H9 (cell line): Measurements from ENCODE around the gene VPS16. TPM values are rescaled to one million over a fixed set of nuclear protein-coding genes. Genes with fewer than 3 reads are reported as not detected.

Experiments
- DNase-seq: peaks from one replicate; pipeline ENCODE4 v3.0.0-alpha.2; 2017
- H2AFZ ChIP-seq: one replicate; pipeline ENCODE4 v1.6.1; 2013; ENCODE audit warnings: mild to moderate bottlenecking, low read length, control low read depth, moderate library complexity
- H2AK5ac ChIP-seq: 2 replicates; pipeline ENCODE4 v1.6.1; 2013; ENCODE audit warnings: low read length, control low read depth, mixed read lengths; ENCODE audit not compliant: insufficient read length
- H2BK120ac ChIP-seq: one replicate; pipeline ENCODE4 v1.6.1; 2013; ENCODE audit warnings: low read depth, mild to moderate bottlenecking, low read length, control low read depth, inconsistent platforms; ENCODE audit not compliant: poor library complexity, severe bottlenecking
- H2BK12ac ChIP-seq: 2 replicates; pipeline ENCODE4 v1.6.1; 2013; ENCODE audit warnings: low read length, control low read depth, mixed read lengths, low read depth; ENCODE audit not compliant: insufficient read length
- H2BK15ac ChIP-seq: 2 replicates; pipeline ENCODE4 v1.6.1; 2013; ENCODE audit warnings: low read depth, low read length, control low read depth
- H2BK20ac ChIP-seq: one replicate; pipeline ENCODE4 v1.6.1; 2013; ENCODE audit warnings: low read depth, mild to moderate bottlenecking, low read length, control low read depth, inconsistent platforms; ENCODE audit not compliant: poor library complexity, severe bottlenecking
- H2BK5ac ChIP-seq: 2 replicates; pipeline ENCODE4 v1.6.1; 2013; ENCODE audit warnings: low read length, control low read depth, mixed read lengths; ENCODE audit not compliant: insufficient read length
- H3K14ac ChIP-seq: 2 replicates; pipeline ENCODE4 v1.6.1; 2013; ENCODE audit warnings: low read length, control low read depth; ENCODE audit not compliant: insufficient read depth
- H3K18ac ChIP-seq: 2 replicates; pipeline ENCODE4 v1.6.1; 2013; ENCODE audit warnings: low read depth, mild to moderate bottlenecking, mixed read lengths, low read length, control low read depth; ENCODE audit not compliant: insufficient read length
- H3K23ac ChIP-seq: 2 replicates; pipeline ENCODE4 v1.6.1; 2013; ENCODE audit warnings: low read length, control low read depth, mixed read lengths, low read depth; ENCODE audit not compliant: insufficient read length
- H3K23me2 ChIP-seq: 2 replicates; pipeline ENCODE4 v1.6.1; 2013; ENCODE audit warnings: low read depth, mild to moderate bottlenecking, mixed read lengths, low read length, control low read depth; ENCODE audit not compliant: insufficient read length, poor library complexity, severe bottlenecking
- H3K27ac ChIP-seq: 2 replicates; pipeline ENCODE4 v1.5.1; 2013; ENCODE audit warnings: low read length, control low read depth, mixed read lengths, low read depth; ENCODE audit not compliant: insufficient read length
- H3K27me3 ChIP-seq: 2 replicates; pipeline ENCODE4 v1.6.1; 2013; ENCODE audit warnings: low read length, control low read depth, inconsistent platforms; ENCODE audit not compliant: insufficient read depth
- H3K4ac ChIP-seq: 2 replicates; pipeline ENCODE4 v1.6.1; 2013; ENCODE audit warnings: low read depth, mild to moderate bottlenecking, control low read depth, inconsistent platforms, low read length, moderate library complexity
- H3K4me1 ChIP-seq: 2 replicates; pipeline ENCODE4 v1.6.1; 2013; ENCODE audit warnings: low read length, control low read depth, inconsistent platforms; ENCODE audit not compliant: insufficient read depth
- H3K4me2 ChIP-seq: 2 replicates; pipeline ENCODE4 v1.6.1; 2013; ENCODE audit warnings: low read length, control low read depth, mixed read lengths; ENCODE audit not compliant: insufficient read length, insufficient read depth
- H3K56ac ChIP-seq: 2 replicates; pipeline ENCODE4 v1.6.1; 2013; ENCODE audit warnings: low read depth, mild to moderate bottlenecking, mixed read lengths, low read length, control low read depth; ENCODE audit not compliant: insufficient read length
- H3K79me1 ChIP-seq: 2 replicates; pipeline ENCODE4 v1.6.1; 2013; ENCODE audit warnings: low read depth, mild to moderate bottlenecking, moderate library complexity, low read length, control low read depth, inconsistent platforms; ENCODE audit not compliant: insufficient read depth, poor library complexity, severe bottlenecking
- H3K79me2 ChIP-seq: 2 replicates; pipeline ENCODE4 v1.6.1; 2013; ENCODE audit warnings: low read length, control low read depth, inconsistent platforms; ENCODE audit not compliant: insufficient read depth
- H3K9ac ChIP-seq: 2 replicates; pipeline ENCODE4 v1.6.1; 2013; ENCODE audit warnings: low read length, control low read depth, mixed read lengths; ENCODE audit not compliant: insufficient read length; ENCODE audit errors: extremely low read depth
- H3K9me3 ChIP-seq: one replicate; pipeline ENCODE4 v1.6.1; 2013; ENCODE audit warnings: low read depth, low read length, inconsistent platforms; ENCODE audit not compliant: control insufficient read depth
- H3T11ph ChIP-seq: one replicate; pipeline ENCODE4 v1.6.1; 2013; ENCODE audit warnings: mild to moderate bottlenecking, low read length, control low read depth, inconsistent platforms
- H4K20me1 ChIP-seq: one replicate; pipeline ENCODE4 v1.6.1; 2013; ENCODE audit not compliant: control insufficient read depth, insufficient read length, insufficient read depth
- H4K5ac ChIP-seq: 2 replicates; pipeline ENCODE4 v1.6.1; 2013; ENCODE audit warnings: low read depth, mild to moderate bottlenecking, mixed read lengths, low read length, control low read depth; ENCODE audit not compliant: insufficient read length
- H4K8ac ChIP-seq: replicated peaks from 2 replicates; pipeline ENCODE4 v1.6.1; 2013; ENCODE audit warnings: low read length, control low read depth, mixed read lengths, low read depth; ENCODE audit not compliant: insufficient read length
- H4K91ac ChIP-seq: 2 replicates; pipeline ENCODE4 v1.6.1; 2013; ENCODE audit warnings: low read depth, mild to moderate bottlenecking, moderate library complexity, mixed read lengths, low read length, control low read depth; ENCODE audit not compliant: insufficient read length
- H3K27ac Mint-ChIP-seq, 3 experiments: 2 replicates in 2 of 3; 3 replicates in 1 of 3; pipeline ENCODE4 v1.8.0; 2020 to 2021; ENCODE audit warnings: mixed read lengths in 3 of 3, mild to moderate bottlenecking in 1 of 3, moderate library complexity in 1 of 3
- H3K27me3 Mint-ChIP-seq: 2 replicates; pipeline ENCODE4 v1.8.0; 2021; ENCODE audit warnings: low read depth, mild to moderate bottlenecking, moderate library complexity, mixed read lengths
- H3K36me3 Mint-ChIP-seq, 3 experiments: 2 replicates in 2 of 3; 3 replicates in 1 of 3; pipeline ENCODE4 v1.8.0; 2020 to 2021; ENCODE audit warnings: low read depth in 3 of 3, mixed read lengths in 3 of 3; ENCODE audit not compliant: insufficient read depth in 1 of 3
- H3K4me1 Mint-ChIP-seq, 2 experiments: 2 replicates each; pipeline ENCODE4 v1.8.0; 2020; ENCODE audit warnings: mixed read lengths in 2 of 2
- H3K4me3 Mint-ChIP-seq, 2 experiments: 2 replicates in 1 of 2; 3 replicates in 1 of 2; pipeline ENCODE4 v1.8.0; 2020 to 2021; ENCODE audit warnings: mild to moderate bottlenecking in 2 of 2, mixed read lengths in 2 of 2, moderate library complexity in 1 of 2
- H3K9me3 Mint-ChIP-seq, 2 experiments: 2 replicates in 1 of 2; 3 replicates in 1 of 2; pipeline ENCODE4 v1.8.0; 2020; ENCODE audit warnings: mild to moderate bottlenecking in 2 of 2, mixed read lengths in 2 of 2, moderate library complexity in 1 of 2
- WGBS: extraction: QIAGEN DNeasy Blood & Tissue Kit; methylation state at CpG from one replicate; pipeline ENCODE4 v1.1.7; 2013; ENCODE audit warnings: missing lambda C conversion rate, low lambda C conversion rate, mixed read lengths; ENCODE audit not compliant: insufficient read length; ENCODE audit errors: extremely low coverage; 5-methylcytosine and 5-hydroxymethylcytosine counted together
- total RNA-seq: library from RNA; stranded (reverse); gene quantifications from 2 replicates; pipeline ENCODE4 v1.2.1, GENCODE V29; 2021
- TF ChIP-seq, protein P1 (sequence below): fragments of 200-600 bp; sonication (generic); conservative IDR thresholded peaks from 3 replicates; pipeline ENCODE4 v1.8.0; 2021; ENCODE audit warnings: antibody characterized with exemption, mild to moderate bottlenecking

Gene VPS16
- total RNA-seq, 1 experiment from 2014 or later, result 32.1 TPM

GRCh38 chr20:2872459-2873009 lies 32.0 kb downstream of the VPS16 start:
- no peak overlapping the region for H3K56ac ChIP-seq
- H3K4me1 ChIP-seq, result 0 out of 2 replicates have a peak, but pooled peaks cover 3% of the 10 kb centered on the region
- DNase-seq, result peak; percentile 66
- H3K4me3 Mint-ChIP-seq, result peak overlapping the region; percentile 86 to 90
- H3K36me3 Mint-ChIP-seq, result peaks cover 2 to 12% (median 12%) of the 10 kb centered on the region in 3 experiments; a peak in 6 of 7 replicates
- TF ChIP-seq, protein P1, sequence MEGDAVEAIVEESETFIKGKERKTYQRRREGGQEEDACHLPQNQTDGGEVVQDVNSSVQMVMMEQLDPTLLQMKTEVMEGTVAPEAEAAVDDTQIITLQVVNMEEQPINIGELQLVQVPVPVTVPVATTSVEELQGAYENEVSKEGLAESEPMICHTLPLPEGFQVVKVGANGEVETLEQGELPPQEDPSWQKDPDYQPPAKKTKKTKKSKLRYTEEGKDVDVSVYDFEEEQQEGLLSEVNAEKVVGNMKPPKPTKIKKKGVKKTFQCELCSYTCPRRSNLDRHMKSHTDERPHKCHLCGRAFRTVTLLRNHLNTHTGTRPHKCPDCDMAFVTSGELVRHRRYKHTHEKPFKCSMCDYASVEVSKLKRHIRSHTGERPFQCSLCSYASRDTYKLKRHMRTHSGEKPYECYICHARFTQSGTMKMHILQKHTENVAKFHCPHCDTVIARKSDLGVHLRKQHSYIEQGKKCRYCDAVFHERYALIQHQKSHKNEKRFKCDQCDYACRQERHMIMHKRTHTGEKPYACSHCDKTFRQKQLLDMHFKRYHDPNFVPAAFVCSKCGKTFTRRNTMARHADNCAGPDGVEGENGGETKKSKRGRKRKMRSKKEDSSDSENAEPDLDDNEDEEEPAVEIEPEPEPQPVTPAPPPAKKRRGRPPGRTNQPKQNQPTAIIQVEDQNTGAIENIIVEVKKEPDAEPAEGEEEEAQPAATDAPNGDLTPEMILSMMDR, result peak; percentile 50; the same call in 2 of the 3 replicates
- no peak overlapping the region for H4K5ac ChIP-seq
- no peak overlapping the region for H2BK20ac ChIP-seq
- H3K4ac ChIP-seq, result no peak overlapping the region
- H3K27me3 Mint-ChIP-seq, result peaks cover 28% of the 10 kb centered on the region
- H4K8ac ChIP-seq, result no peak overlapping the region
- H4K20me1 ChIP-seq, result no peaks in the 10 kb centered on the region
- no peak overlapping the region for H2BK12ac ChIP-seq
- H3K23me2 ChIP-seq, result peaks cover 18% of the 10 kb centered on the region
- H2BK120ac ChIP-seq, result no peak overlapping the region
- H3K9ac ChIP-seq, result peak overlapping the region; percentile 1
- H3K79me2 ChIP-seq, result peaks cover 3% of the 10 kb centered on the region; the same call in 1 of the 2 replicates
- H3K27ac ChIP-seq, result no peak overlapping the region
- no peak overlapping the region for H2BK5ac ChIP-seq
- no peaks in the 10 kb centered on the region for H3K9me3 Mint-ChIP-seq
- WGBS, result no CpG with 5 or more reads among the region's 49 CpGs
- no peaks in the 10 kb centered on the region for H3K9me3 ChIP-seq
- H4K91ac ChIP-seq, result no peak overlapping the region
- no peak overlapping the region for H2AK5ac ChIP-seq
- peak overlapping the region; percentile 56 for H3K18ac ChIP-seq
- H3T11ph ChIP-seq, result no peak overlapping the region
- H2BK15ac ChIP-seq, result no peak overlapping the region
- peak overlapping the region; percentile 89 for H3K4me2 ChIP-seq
- peaks cover 7% of the 10 kb centered on the region for H3K79me1 ChIP-seq
- H3K4me1 Mint-ChIP-seq, result peaks cover 28 to 36% of the 10 kb centered on the region in 2 experiments
- H3K27me3 ChIP-seq, result peaks cover 2% of the 10 kb centered on the region; the same call in 1 of the 2 replicates
- H3K23ac ChIP-seq, result no peak overlapping the region
- 0 out of 2 replicates have a peak overlapping the region, but pooled peaks have one; percentile 86 for H3K14ac ChIP-seq
- H2AFZ ChIP-seq, result no peak overlapping the region
- H3K27ac Mint-ChIP-seq, result peak overlapping the region in 1 of 3 experiments; percentile 64; a peak in 2 of 7 replicates
